Fibroblast of skin of left quadriceps (primary cell): ENCODE results near the gene SFRP5.
A peak's percentile ranks its signal among the peaks of the same experiment; 100 is the strongest.

Source experiments
- DNase-seq, 2 experiments: peaks; one replicate each; pipeline ENCODE4 v3.0.0-alpha.2; 2013; ENCODE audit warnings: low read depth in 2 of 2

The SFRP5 gene

GRCh38 chr10:97771913-97772823 is at the start of gene SFRP5:
Gene SFRP5, minus strand, starts transcription at chr10:97771999. Its CDS starts 166 bp downstream, at chr10:97771833.
- DNase-seq, result no peak

GRCh38 chr10:97820096-97820704 is 48.4 kb upstream of the SFRP5 start:
- no peak for DNase-seq

- DNase-seq, result no peak
These were observed 46.8 kb upstream of the SFRP5 start for GRCh38 chr10:97818572-97818971.

- no peak for DNase-seq
These were observed 44.8 kb upstream of the SFRP5 start for GRCh38 chr10:97816609-97817008.

- DNase-seq, result no peak
These were observed 43.2 kb upstream of the SFRP5 start for GRCh38 chr10:97814996-97815395.

GRCh38 chr10:97813311-97813710 is 41.5 kb upstream of the SFRP5 start:
- no peak for DNase-seq

GRCh38 chr10:97812696-97813095 is 40.9 kb upstream of the SFRP5 start:
- DNase-seq, result no peak

- DNase-seq, result no peak
These were observed 40.2 kb upstream of the SFRP5 start for GRCh38 chr10:97811958-97812357.

GRCh38 chr10:97810446-97810845 is 38.6 kb upstream of the SFRP5 start:
- DNase-seq, result no peak

GRCh38 chr10:97805949-97806348 is 34.1 kb upstream of the SFRP5 start:
- DNase-seq, result no peak

- DNase-seq, result no peak
These were observed 33.5 kb upstream of the SFRP5 start for GRCh38 chr10:97805096-97805884.

GRCh38 chr10:97801422-97801821 is 29.6 kb upstream of the SFRP5 start:
- DNase-seq, result no peak

- no peak for DNase-seq
These were observed 28.7 kb upstream of the SFRP5 start for GRCh38 chr10:97800474-97800873.

GRCh38 chr10:97798958-97799610 is 27.3 kb upstream of the SFRP5 start:
- DNase-seq, result no peak

- no peak for DNase-seq
These were observed 24.9 kb upstream of the SFRP5 start for GRCh38 chr10:97796651-97797050.

GRCh38 chr10:97795886-97796285 is 24.1 kb upstream of the SFRP5 start:
- no peak for DNase-seq

- DNase-seq, result peak; percentile 2 to 12
These were observed 20.3 kb upstream of the SFRP5 start for GRCh38 chr10:97791824-97792721.

- DNase-seq, result no peak
These were observed 18.1 kb upstream of the SFRP5 start for GRCh38 chr10:97789770-97790397.

- DNase-seq, result no peak
These were observed 17.0 kb upstream of the SFRP5 start for GRCh38 chr10:97788552-97789442.
